GM12878 (cell line): ENCODE data around the gene BCAS2. TPM values are rescaled to one million over a fixed set of nuclear protein-coding genes. Genes with fewer than 3 reads are reported as not detected.

Experiments used
- ATAC-seq: fragments of 200-7000 bp; cut with Tn5 transposase; 3 replicates; pipeline ENCODE4 v1.9.1; 2020; ENCODE audit warnings: mild to moderate bottlenecking, moderate library complexity
- BruUV-seq: library from RNA; stranded (reverse); fragments of 400-500 nt; replicated peaks from 2 replicates; lab custom pipeline; 2021; lab: Mats Ljungman, UMichigan
- CTCF ChIA-PET: fragments of 300-600 bp; sonication (Branson Sonifier 250); formaldehyde crosslinking; extraction: SDS; loops from one replicate; lab custom pipeline; 2021; ENCODE audit warnings: inconsistent platforms; lab: Yijun Ruan, JAX
- POLR2A ChIA-PET: fragments of 350-600 bp; formaldehyde crosslinking; extraction: SDS; loops from one replicate; lab custom pipeline; 2021; ENCODE audit warnings: inconsistent platforms; lab: Charles Lee
- RAD21 ChIA-PET: fragments of 300-600 bp; sonication (Branson Sonifier 250); formaldehyde crosslinking; loops from one replicate; lab custom pipeline; 2023; ENCODE audit warnings: antibody characterized with exemption; ENCODE audit not compliant: unreplicated experiment; lab: Charles Lee
- SMC1A ChIA-PET: fragments of 300-600 bp; sonication (Branson Sonifier 250); formaldehyde crosslinking; loops from one replicate; lab custom pipeline; 2023; ENCODE audit not compliant: unreplicated experiment, uncharacterized antibody; lab: Charles Lee
- DNase-seq: peaks from one replicate; pipeline ENCODE4 v3.0.0-alpha.2; 2011; ENCODE audit warnings: low read depth, low spot score
- FAIRE-seq: peaks from 3 replicates; lab custom pipeline; 2011; peaks lifted over from hg19 to GRCh38; lab: Jason Lieb, UNC
- H2AFZ ChIP-seq: 2 replicates; pipeline ENCODE4 v1.6.0; 2011; ENCODE audit warnings: low read depth, low read length, control low read depth; ENCODE audit not compliant: control insufficient read depth
- H3K27ac ChIP-seq: 2 replicates; pipeline ENCODE4 v1.5.1; 2011; ENCODE audit warnings: control low read depth; ENCODE audit not compliant: control insufficient read depth, insufficient read depth
- H3K27me3 ChIP-seq, 2 experiments: replicated peaks in 1 of 2; 2 replicates each; pipeline versions ENCODE4 v1.6.0 to v1.6.1; 2011; ENCODE audit warnings: low read length in 1 of 2; ENCODE audit not compliant: control insufficient read depth in 2 of 2, insufficient read depth in 2 of 2
- H3K36me3 ChIP-seq, 2 experiments: 2 replicates each; pipeline ENCODE4 v1.5.1; 2011; ENCODE audit warnings: low read length in 1 of 2; ENCODE audit not compliant: control insufficient read depth in 2 of 2, insufficient read depth in 2 of 2
- H3K4me1 ChIP-seq: 2 replicates; pipeline ENCODE4 v1.6.1; 2011; ENCODE audit warnings: mild to moderate bottlenecking, low read length, moderate library complexity, mixed read lengths; ENCODE audit not compliant: control insufficient read depth, insufficient read depth
- H3K4me2 ChIP-seq: 2 replicates; pipeline ENCODE4 v1.6.0; 2011; ENCODE audit warnings: control low read depth; ENCODE audit not compliant: control insufficient read depth, insufficient read depth
- H3K4me3 ChIP-seq: fragments of 200-600 bp; sonication (generic); 2 replicates; pipeline ENCODE4 v1.5.1; 2016
- H3K79me2 ChIP-seq: 2 replicates; pipeline ENCODE4 v1.6.0; 2011; ENCODE audit warnings: low read length; ENCODE audit not compliant: control insufficient read depth, insufficient read depth
- H3K9ac ChIP-seq: 2 replicates; pipeline ENCODE4 v1.8.0; 2011; ENCODE audit warnings: low read length, control low read depth, mixed read lengths; ENCODE audit not compliant: control insufficient read depth, insufficient read depth
- H3K9me3 ChIP-seq: replicated peaks from 3 replicates; pipeline ENCODE4 v1.5.1; 2011; ENCODE audit warnings: mild to moderate bottlenecking, low read length; ENCODE audit not compliant: control insufficient read depth, insufficient read depth
- H4K20me1 ChIP-seq: 2 replicates; pipeline ENCODE4 v1.6.0; 2011; ENCODE audit not compliant: control insufficient read depth, insufficient read depth
- DPF2 ChIP-seq: fragments of 450-650 bp; IDR thresholded peaks from 2 replicates; pipeline ENCODE4 v1.6.1; 2017; ENCODE audit warnings: mild to moderate bottlenecking
- HCFC1 ChIP-seq: fragments of 150-350 bp; IDR thresholded peaks from 2 replicates; pipeline ENCODE4 v1.6.1; 2014; ENCODE audit warnings: low read length
- HDAC2 ChIP-seq: fragments of 200-600 bp; sonication (generic); IDR thresholded peaks from 2 replicates; pipeline ENCODE4 v1.6.1; 2017
- JUND ChIP-seq: IDR thresholded peaks from 2 replicates; pipeline ENCODE4 v1.6.1; 2012; ENCODE audit warnings: low read depth, mild to moderate bottlenecking, low read length, improper control_type of control experiment, moderate library complexity
- MTA3 ChIP-seq: IDR thresholded peaks from 2 replicates; pipeline ENCODE4 v1.6.1; 2012; ENCODE audit warnings: low read length, inconsistent platforms, borderline replicate concordance
- MXI1 ChIP-seq: fragments of 150-350 bp; IDR thresholded peaks from 2 replicates; pipeline ENCODE4 v1.6.1; 2011; ENCODE audit warnings: low read depth, mild to moderate bottlenecking, inconsistent platforms, low read length, improper control_type of control experiment
- NBN ChIP-seq: fragments of 450-650 bp; IDR thresholded peaks from 2 replicates; pipeline ENCODE4 v1.6.1; 2016
- NFYA ChIP-seq: IDR thresholded peaks from 2 replicates; pipeline ENCODE4 v1.6.1; 2011; ENCODE audit warnings: low read depth, mild to moderate bottlenecking, low read length, improper control_type of control experiment, borderline replicate concordance
- NFYB ChIP-seq: IDR thresholded peaks from 2 replicates; pipeline ENCODE4 v1.6.1; 2011; ENCODE audit warnings: low read depth, mild to moderate bottlenecking, low read length, improper control_type of control experiment, moderate library complexity; ENCODE audit not compliant: insufficient read depth
- RCOR1 ChIP-seq: conservative IDR thresholded peaks from 2 replicates; pipeline ENCODE4 v1.6.1; 2012; ENCODE audit warnings: low read depth, low read length, improper control_type of control experiment
- RFX5 ChIP-seq: IDR thresholded peaks from 2 replicates; pipeline ENCODE4 v1.6.1; 2011; ENCODE audit warnings: low read depth, low read length, improper control_type of control experiment
- SREBF2 ChIP-seq: IDR thresholded peaks from 2 replicates; pipeline ENCODE4 v1.6.1; 2012; ENCODE audit warnings: mild to moderate bottlenecking, low read length
- TARDBP ChIP-seq: IDR thresholded peaks from 2 replicates; pipeline ENCODE4 v1.6.1; 2016; ENCODE audit warnings: borderline replicate concordance
- TCF3 ChIP-seq: IDR thresholded peaks from 2 replicates; pipeline ENCODE4 v1.6.1; 2012; ENCODE audit warnings: low read depth, mild to moderate bottlenecking, low read length, borderline replicate concordance; ENCODE audit not compliant: insufficient read depth
- YBX1 ChIP-seq: fragments of 450-650 bp; IDR thresholded peaks from 2 replicates; pipeline ENCODE4 v1.6.1; 2016; ENCODE audit warnings: antibody characterized with exemption
- WGBS: methylation state at CpG from one replicate; pipeline ENCODE4 v1.1.6; 2016; ENCODE audit warnings: low lambda C conversion rate; ENCODE audit not compliant: insufficient replicate concordance, insufficient coverage; ENCODE audit errors: missing lambda C conversion rate; 5-methylcytosine and 5-hydroxymethylcytosine counted together
- in situ Hi-C: fragments of 300-500 bp; cut with MboI; formaldehyde crosslinking; loops from 9 replicates; pipeline ENCODE4 v1.14.3; 2018; ENCODE audit warnings: mixed read lengths
- intact Hi-C: fragments of 100-400 bp; cut with micrococcal nuclease; formaldehyde crosslinking; loops from one replicate; pipeline ENCODE4 v1.14.2; 2022; ENCODE audit not compliant: unreplicated experiment
- polyA plus RNA-seq, 11 experiments: library from polyadenylated mRNA; depleted of rRNA in 4 of 11; unstranded in 6 of 11; stranded (reverse) in 5 of 11; fragments of >200 nt; fragmentation: Nextera tagmentation in 4 of 11; fragmentation: Illumina TruSeq in 1 of 11; extraction: Ambion mirVana in 4 of 11; extraction: Trizol in 1 of 11; gene quantifications; 1 replicate in 1 of 11; 2 replicates in 10 of 11; pipeline versions ENCODE4 v1.2.1 to v1.2.3, GENCODE V29; 2011 to 2016; ENCODE audit warnings: inconsistent platforms in 2 of 11, missing spikeins in 2 of 11, low read depth in 1 of 11
- total RNA-seq, 4 experiments: library from RNA; depleted of rRNA in 3 of 4; stranded (reverse); fragments of >200 nt in 3 of 4; fragmentation: Illumina TruSeq in 1 of 4; extraction: Trizol in 1 of 4; gene quantifications; 2 replicates each; pipeline versions ENCODE4 v1.2.1 to v1.2.3, GENCODE V29; 2013 to 2021
- TF ChIP-seq, protein P1 (sequence below): IDR thresholded peaks from 2 replicates; pipeline ENCODE4 v1.6.1; 2012; ENCODE audit warnings: low read length, inconsistent platforms
- TF ChIP-seq, protein P2 (sequence below): fragments of 450-650 bp; IDR thresholded peaks from 2 replicates; pipeline ENCODE4 v1.6.1; 2017; ENCODE audit warnings: mild to moderate bottlenecking, moderate library complexity
- TF ChIP-seq, protein P3 (sequence below): fragments of 450-650 bp; conservative IDR thresholded peaks from 2 replicates; pipeline ENCODE4 v1.6.1; 2017; ENCODE audit warnings: mild to moderate bottlenecking, moderate library complexity

Gene BCAS2
- total and polyA plus RNA-seq, 10 of the 15 experiments (the other 5 are each of a cell fraction or from before 2014, with no cell fraction given): 37.3 to 129 (median 60.7) TPM

DNA sequence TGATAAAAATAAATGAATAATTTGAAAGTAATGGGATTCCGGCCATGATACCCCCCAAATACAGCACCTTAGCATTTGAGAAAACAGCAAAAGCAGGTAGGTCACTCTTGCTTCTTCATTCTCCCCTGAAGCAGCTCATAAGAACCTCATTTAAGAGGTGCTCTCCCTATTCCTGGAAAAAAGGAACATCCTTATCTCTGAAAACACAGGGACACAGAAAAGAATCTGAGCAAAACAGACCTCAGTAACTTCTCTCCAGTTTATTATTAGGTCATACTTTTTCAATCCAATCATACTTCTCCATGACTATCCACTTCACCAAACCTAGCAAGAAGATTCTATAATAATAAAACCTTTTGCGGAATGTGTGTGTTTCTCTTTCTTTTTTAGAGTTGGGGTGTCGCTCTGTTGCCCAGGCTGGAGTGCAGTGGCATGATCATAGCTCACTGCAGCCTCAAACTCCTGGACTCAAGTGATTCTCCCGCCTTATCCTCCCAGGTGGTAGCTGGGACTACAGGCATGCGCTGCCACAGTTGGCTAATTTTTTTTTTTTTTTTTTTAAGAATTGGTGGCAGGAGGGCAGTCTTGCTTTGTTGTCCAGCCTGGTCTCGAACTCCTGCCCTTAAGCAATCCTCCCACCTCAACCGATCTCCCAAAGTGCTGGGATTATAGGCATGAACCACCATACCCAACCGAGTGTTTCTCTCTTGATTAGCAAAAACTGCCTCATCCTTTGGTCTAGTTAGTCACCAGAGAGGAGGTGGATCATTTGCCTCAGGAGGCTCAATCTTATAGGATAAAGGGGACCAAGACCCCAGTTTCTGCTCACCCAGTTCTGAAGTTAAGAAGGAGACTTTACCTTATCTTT is 59.8 kb downstream of the BCAS2 start:
- Histone ChIP-seq H3K4me1 (no peaks in the 10 kb centered on the region), H2AFZ (no peak overlapping the region), H3K4me2 (no peak overlapping the region), H3K27me3 (no peaks in the 10 kb centered on the region), H3K4me3 (no peak overlapping the region), H3K27ac (no peak overlapping the region), H3K9ac (no peak overlapping the region), H3K79me2 (no peaks in the 10 kb centered on the region), H4K20me1 (no peaks in the 10 kb centered on the region), H3K36me3 (no peaks in the 10 kb centered on the region), H3K9me3 (no peaks in the 10 kb centered on the region)
- WGBS: 49% methylated on average over 8 of the region's 8 CpGs
- ChIA-PET CTCF (no interaction called here), RAD21 (no interaction called here), SMC1A (interaction anchor here (0.7 to 1.3 kb wide), 2 partner anchors 10 to 19 kb away, joined by 3 read pairs; no protein-coding TSS in a partner anchor), POLR2A (interaction anchor here (0.6 to 1.0 kb wide), 2 partner anchors 9 to 47 kb away, joined by 3 to 10 read pairs; no protein-coding TSS in a partner anchor)
- FAIRE-seq (no peak), DNase-seq (no peak), ATAC-seq (no peak)
- intact Hi-C loops (no loop called here), in situ Hi-C loops (no loop called here)
- BruUV-seq: no TSS peak
- TF ChIP-seq NFYA (no peak), YBX1 (no peak), MTA3 (no peak), NBN (no peak), RFX5 (no peak), DPF2 (no peak), MXI1 (no peak), NFYB (no peak), RCOR1 (no peak), JUND (no peak), SREBF2 (no peak), HDAC2 (no peak), TARDBP (no peak), HCFC1 (no peak), TCF3 (no peak)
- TF ChIP-seq, protein P1, sequence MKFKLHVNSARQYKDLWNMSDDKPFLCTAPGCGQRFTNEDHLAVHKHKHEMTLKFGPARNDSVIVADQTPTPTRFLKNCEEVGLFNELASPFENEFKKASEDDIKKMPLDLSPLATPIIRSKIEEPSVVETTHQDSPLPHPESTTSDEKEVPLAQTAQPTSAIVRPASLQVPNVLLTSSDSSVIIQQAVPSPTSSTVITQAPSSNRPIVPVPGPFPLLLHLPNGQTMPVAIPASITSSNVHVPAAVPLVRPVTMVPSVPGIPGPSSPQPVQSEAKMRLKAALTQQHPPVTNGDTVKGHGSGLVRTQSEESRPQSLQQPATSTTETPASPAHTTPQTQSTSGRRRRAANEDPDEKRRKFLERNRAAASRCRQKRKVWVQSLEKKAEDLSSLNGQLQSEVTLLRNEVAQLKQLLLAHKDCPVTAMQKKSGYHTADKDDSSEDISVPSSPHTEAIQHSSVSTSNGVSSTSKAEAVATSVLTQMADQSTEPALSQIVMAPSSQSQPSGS: no peak
- TF ChIP-seq, protein P2, sequence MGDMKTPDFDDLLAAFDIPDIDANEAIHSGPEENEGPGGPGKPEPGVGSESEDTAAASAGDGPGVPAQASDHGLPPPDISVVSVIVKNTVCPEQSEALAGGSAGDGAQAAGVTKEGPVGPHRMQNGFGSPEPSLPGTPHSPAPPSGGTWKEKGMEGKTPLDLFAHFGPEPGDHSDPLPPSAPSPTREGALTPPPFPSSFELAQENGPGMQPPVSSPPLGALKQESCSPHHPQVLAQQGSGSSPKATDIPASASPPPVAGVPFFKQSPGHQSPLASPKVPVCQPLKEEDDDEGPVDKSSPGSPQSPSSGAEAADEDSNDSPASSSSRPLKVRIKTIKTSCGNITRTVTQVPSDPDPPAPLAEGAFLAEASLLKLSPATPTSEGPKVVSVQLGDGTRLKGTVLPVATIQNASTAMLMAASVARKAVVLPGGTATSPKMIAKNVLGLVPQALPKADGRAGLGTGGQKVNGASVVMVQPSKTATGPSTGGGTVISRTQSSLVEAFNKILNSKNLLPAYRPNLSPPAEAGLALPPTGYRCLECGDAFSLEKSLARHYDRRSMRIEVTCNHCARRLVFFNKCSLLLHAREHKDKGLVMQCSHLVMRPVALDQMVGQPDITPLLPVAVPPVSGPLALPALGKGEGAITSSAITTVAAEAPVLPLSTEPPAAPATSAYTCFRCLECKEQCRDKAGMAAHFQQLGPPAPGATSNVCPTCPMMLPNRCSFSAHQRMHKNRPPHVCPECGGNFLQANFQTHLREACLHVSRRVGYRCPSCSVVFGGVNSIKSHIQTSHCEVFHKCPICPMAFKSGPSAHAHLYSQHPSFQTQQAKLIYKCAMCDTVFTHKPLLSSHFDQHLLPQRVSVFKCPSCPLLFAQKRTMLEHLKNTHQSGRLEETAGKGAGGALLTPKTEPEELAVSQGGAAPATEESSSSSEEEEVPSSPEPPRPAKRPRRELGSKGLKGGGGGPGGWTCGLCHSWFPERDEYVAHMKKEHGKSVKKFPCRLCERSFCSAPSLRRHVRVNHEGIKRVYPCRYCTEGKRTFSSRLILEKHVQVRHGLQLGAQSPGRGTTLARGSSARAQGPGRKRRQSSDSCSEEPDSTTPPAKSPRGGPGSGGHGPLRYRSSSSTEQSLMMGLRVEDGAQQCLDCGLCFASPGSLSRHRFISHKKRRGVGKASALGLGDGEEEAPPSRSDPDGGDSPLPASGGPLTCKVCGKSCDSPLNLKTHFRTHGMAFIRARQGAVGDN: no peak
- TF ChIP-seq, protein P3, sequence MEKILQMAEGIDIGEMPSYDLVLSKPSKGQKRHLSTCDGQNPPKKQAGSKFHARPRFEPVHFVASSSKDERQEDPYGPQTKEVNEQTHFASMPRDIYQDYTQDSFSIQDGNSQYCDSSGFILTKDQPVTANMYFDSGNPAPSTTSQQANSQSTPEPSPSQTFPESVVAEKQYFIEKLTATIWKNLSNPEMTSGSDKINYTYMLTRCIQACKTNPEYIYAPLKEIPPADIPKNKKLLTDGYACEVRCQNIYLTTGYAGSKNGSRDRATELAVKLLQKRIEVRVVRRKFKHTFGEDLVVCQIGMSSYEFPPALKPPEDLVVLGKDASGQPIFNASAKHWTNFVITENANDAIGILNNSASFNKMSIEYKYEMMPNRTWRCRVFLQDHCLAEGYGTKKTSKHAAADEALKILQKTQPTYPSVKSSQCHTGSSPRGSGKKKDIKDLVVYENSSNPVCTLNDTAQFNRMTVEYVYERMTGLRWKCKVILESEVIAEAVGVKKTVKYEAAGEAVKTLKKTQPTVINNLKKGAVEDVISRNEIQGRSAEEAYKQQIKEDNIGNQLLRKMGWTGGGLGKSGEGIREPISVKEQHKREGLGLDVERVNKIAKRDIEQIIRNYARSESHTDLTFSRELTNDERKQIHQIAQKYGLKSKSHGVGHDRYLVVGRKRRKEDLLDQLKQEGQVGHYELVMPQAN: no peak
